Stimulated activated CD8-positive, alpha-beta memory T cell treated with anti-CD3 and anti-CD28 coated beads, Interleukin-4, amount 100 ng/mL, for 48 hours (primary cell): ENCODE results near the gene RAP2A.

ENCODE experiments used
- DNase-seq: peaks from one replicate; pipeline ENCODE4 v3.0.0-alpha.2; 2020

The RAP2A gene

DNA sequence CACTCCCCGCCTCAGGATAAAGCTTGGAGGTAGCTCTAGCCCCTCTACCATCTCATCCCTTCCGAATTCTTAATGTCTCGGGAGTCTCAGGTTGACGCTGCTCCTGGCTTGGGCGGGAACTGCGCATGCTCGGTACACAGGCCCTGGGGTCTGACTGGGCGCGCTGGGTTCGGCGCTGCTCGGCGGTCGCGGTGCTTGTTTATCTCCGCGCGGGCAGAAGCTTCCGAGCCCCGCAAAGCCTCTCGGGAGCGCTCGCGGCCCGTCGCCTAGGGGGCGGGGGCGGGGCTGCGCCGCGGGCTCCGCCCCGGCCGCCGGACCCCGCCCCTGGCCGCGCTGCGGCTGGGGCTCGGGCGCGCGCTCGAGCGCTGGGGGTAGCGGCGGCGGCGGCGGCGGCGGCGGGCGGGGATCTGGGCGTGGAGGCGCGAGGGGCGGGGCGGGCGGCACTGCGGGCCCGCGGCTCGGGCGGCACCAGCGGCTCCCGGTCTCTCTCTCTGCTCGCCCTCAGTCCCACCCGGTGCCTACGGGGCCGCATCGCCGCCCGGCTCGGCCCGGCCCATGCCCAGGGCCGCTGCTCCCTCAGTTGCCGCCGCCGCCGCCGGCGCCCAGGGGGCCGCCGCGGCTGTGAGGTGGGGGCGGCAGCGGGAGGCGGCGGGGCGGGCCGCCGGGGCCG lies at the start of gene RAP2A:
RAP2A (plus strand) TSS at position 443 of the 670 bp plus-strand sequence. CDS start 302 bp downstream, outside the sequence.
- DNase-seq = peak; percentile 91

DNA sequence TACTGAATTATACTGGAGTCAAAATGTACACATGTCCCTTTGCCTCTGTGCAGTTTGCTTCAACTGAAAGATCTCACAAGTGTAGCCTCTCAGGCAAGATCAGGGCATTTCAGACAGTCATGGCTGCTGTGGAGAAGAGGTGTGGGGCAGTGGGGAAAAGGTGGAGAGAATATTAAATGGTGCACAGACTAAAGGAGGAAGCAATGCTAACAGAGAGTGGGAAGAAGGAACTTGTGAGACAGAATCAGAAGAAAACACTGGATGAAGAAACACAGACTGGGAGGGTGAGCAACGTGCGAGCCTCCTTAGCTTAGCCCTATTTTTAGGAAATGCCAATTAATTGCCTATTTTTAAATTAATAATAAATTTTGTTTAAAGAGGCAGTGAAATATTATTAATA lies 49.6 kb upstream of the RAP2A start:
- DNase-seq = no peak

- DNase-seq = no peak
Observed at GRCh38 chr13:97385146-97385545, 48.8 kb upstream of the RAP2A start.

DNA sequence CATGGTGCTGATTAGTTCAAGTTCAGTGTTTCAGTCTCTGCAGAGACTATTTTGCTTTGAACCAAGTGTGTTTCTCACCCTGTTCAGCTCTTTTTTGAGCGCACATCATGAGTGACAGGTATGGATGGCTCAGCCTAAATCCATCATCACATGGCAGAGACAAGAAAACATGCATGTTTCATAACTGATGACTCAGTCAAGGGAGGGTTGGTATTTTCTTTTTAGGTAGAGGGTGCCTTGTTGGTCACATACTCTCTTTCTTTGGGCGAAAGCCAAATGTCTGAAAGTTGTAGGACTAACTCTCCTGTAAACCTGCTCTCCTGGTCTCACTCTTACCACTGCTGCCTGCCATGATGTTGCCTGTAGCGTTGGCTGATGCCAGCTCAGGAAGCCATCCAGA lies 48.1 kb upstream of the RAP2A start:
- no peak for DNase-seq

- DNase-seq = peak; percentile 49
Observed at GRCh38 chr13:97386801-97387484, 47.0 kb upstream of the RAP2A start.

DNA sequence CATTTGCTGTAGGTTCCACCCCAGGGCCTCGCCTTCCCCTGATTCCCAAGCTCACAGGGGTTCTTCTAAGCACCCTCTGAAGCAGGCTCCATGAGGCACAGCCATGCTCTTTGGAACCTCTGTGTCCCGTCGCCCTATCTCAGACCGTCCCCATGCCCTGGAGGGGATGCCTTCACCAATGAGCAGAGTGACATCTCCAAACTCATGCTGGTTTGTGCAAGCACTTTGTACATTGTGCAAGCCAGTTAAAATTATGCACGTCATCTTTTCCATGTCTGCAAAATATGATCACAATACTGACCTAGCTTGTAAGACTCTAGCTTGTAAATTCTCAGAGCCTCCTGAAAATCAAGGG lies 46.5 kb upstream of the RAP2A start:
- no peak for DNase-seq

DNA sequence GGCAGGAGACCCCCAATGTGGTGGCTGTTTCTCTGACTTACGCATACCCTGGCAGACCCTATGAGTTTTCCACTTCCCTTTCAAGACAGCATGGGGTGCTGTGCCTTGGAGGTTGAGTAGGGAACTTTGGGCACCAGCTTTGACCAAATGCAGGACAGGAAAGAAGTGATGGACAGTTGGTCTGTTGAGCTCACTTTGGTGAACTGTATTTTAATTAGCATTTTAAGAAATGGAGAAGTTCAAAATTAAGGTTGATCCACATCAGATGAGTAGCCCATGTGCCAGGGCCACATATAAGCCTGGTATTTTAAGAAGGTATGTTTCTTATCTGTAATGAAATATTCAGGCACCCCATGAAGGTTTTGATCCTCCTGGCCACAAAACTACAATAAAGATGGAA lies 46.1 kb upstream of the RAP2A start:
- no peak for DNase-seq

GRCh38 chr13:97388373-97388772 lies 45.6 kb upstream of the RAP2A start:
- no peak for DNase-seq

GRCh38 chr13:97390941-97391600 lies 42.9 kb upstream of the RAP2A start:
- no peak for DNase-seq

- no peak for DNase-seq
Observed at GRCh38 chr13:97392020-97392419, 41.9 kb upstream of the RAP2A start.

DNA sequence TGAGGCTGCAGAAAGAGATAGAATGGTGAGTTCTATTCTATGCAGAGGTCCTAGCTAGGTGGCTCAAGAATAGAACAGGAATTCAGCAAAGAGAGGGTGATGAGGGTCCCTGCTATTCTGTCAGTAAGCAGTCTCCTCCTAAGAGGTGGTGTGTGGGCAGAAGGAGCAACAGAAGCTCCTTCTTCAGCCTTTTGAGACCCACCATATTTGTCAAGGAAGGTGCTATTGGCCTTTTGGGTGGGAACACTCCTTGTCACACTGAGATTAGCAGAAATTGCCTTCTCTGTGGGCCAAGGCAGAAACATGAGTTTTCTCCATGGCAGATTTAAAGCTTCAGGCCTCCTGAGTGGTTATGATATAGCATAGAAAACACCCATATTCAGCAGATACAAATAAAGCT lies 39.4 kb upstream of the RAP2A start:
- no peak for DNase-seq

DNA sequence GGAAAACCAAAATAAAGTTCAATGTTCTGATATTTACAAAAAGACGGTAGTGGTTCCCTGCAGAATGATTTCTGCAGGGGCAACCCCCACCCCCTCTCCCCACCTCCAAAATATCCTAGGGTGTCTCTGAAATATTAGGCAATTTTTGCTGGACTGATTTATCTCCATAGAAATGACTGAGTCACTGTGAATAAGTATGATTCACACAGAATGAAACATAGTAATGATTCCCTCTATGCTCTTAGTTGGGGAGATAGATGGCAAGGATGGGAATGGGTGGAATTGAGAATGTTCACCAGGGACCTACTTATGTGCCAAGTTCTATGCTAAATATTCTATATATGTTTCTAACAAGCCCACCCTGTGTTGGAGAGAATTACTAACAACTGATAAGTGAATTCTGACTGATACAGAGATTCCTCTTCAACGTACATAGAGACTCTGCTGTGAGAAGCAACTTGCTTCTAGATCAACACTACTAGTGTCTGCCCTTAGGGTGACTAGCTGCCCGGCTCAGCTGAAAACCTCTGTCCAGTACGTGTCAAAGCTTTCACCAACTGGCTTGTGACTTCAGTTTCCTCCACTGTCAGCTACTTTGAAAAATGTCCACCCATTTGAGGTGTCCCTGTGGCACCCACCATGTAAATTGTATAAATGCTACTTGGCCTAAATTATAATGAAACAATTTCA lies 38.4 kb upstream of the RAP2A start:
- DNase-seq = no peak

DNA sequence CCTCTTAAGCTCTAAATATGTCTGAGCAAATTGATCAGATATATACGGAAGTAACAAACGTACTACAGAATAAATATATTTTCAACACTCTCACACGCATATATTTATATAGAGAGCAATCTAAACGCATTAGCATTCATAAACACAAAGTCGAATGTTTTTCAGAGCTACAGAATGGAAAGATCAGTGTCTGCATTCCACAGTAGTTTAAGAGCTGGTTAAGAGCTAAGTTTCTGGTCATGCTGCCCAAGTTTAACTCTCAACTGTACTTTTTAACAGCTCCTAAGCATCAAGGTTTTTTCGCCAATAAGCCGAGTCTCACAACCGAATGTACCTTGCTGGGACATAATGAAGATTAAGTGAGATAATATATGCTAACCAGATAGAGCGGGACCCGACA lies 36.7 kb upstream of the RAP2A start:
- no peak for DNase-seq

DNA sequence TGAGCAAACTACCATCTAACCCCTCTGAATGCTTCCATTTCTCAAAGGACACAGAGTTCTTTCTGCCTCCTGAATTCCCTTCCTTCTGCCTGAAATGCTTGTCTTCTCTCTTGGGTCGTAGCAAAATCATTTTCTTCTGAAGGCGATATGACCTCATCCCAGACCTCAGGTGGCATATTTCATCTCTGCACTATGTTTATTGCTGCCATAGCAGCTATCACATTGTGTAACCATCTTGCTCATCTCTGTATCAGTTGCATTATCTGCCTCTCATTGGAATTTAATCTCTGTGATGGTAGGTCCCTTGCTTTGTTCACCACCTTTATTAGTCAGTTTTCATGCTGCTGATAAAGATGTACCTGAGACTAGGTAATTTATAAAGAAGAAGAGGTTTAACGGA lies 32.5 kb upstream of the RAP2A start:
- no peak for DNase-seq

DNA sequence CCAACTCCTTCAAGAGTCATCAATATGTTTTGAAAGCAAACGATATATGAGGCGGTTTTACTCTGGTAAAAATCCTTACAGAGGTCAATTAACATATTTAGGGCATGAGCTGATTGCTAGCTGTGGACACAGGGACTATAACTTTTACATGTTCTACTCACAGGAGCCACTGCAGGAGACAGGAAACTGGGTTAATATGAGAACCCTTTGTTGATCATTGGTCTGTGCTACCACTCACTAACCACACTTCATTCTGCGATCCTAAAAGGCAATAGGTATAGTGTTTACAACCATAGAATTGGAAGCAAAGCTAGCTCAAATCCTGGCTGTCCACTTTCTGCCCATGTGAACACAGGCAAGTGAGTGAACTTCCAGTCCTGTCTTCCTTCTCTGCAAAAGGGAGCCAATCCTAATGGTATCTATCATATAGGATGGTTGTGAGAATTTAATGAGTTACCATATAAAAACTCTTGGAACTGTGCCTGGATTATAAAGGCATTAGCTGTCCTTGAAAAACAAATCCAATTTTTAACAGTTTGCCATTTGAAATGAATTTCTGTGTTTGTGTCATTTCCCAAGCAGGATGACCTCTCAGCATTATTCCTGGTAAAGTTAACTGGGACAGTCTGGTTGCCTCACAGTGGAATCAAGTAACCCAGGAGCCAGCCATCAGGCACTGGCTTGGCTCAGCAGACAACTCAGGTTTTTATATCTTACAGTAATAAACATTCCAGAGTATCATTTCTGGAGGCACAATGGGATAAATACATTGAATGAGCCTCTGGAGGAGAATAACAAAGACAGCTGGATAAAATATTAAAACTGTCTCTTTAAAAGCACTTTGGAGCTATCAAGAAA lies 29.8 kb upstream of the RAP2A start:
- DNase-seq = no peak

- DNase-seq = no peak
Observed at GRCh38 chr13:97407540-97407939, 26.4 kb upstream of the RAP2A start.

GRCh38 chr13:97408938-97409337 lies 25.0 kb upstream of the RAP2A start:
- DNase-seq = no peak

GRCh38 chr13:97411984-97412383 lies 22.0 kb upstream of the RAP2A start:
- no peak for DNase-seq

DNA sequence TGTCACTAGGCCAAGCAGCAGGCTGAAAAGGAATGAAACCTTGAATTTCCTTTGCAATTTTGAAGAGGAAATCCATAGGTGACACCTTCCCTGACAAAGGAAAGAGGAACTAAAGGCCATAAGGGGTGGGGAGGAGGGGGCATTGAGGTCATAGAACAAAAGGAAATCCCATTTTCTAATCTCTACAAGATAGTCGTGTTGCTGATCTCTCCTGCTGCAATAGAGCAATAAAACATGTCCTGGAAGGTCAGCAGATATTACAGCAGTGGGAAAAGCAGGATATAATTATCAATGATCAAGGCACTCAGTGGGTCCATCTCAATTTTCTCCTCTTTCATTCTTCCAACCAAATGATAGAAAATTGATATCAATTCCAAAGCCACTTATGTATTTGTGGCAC lies 20.3 kb upstream of the RAP2A start:
- no peak for DNase-seq

DNA sequence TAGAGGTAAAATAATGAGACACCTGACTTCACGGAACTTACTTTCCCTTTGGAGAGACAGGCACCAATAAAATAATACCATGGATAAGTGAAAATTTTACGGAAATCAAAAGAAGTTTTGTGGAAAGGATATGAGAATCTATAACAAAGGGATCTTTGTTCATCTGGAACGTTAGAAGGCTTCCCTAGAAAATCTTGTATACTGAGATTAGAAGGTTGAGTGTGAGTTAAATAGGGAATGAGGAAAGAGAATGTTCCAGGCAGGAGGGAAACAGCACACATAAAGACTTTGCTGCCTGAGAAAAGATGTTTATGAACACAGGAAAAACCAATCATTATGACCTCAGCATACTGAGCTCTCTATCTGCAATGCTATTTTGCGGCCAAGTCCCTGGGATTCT lies 19.6 kb upstream of the RAP2A start:
- no peak for DNase-seq

DNA sequence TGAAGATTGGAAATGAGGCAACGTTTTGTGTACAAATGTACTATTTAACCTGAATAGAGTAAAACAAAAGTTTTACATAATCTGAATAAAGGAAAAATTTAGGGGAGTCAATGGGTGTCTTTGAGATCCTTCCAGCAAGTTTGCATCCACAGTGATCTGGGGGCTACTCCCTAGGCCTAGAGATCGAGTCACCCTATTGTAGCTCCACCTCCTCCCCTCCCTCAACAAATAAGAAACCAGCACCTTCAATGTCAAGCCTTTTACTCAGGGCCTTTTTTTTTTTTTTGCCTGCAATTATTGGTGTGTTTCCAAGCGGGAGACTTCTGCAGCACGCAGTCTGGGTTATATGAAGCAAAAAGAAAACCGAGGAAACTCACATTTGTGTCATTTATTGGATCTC lies 16.3 kb upstream of the RAP2A start:
- no peak for DNase-seq

GRCh38 chr13:97422118-97423054 lies 11.6 kb upstream of the RAP2A start:
- DNase-seq = no peak
